Esophagus muscularis mucosa (tissue), 4 donors: ENCODE data around the gene MX2. TPM values are rescaled to one million over a fixed set of nuclear protein-coding genes. Genes with fewer than 3 reads are reported as not detected.
"Not testable (repeated sequence)": the region's sequence is repeated elsewhere in the genome, so short reads cannot be mapped to it uniquely, and the experiment has no call there.

ENCODE experiments used
- DNase-seq: peaks from one replicate; pipeline ENCODE4 v3.0.0-alpha.2; 2017; ENCODE audit errors: extremely low spot score
- H3K27ac ChIP-seq, 4 donors: fragments of 200-600 bp; sonication (generic); replicated peaks in 1 of 4; 1 replicate in 3 of 4; 2 replicates in 1 of 4; pipeline ENCODE4 v1.5.1; 2016 to 2019; ENCODE audit warnings: mild to moderate bottlenecking in 1 of 4
- H3K27me3 ChIP-seq, 4 donors: fragments of 200-600 bp; sonication (generic); one replicate each; pipeline versions ENCODE4 v1.5.1 to v1.6.0; 2016 to 2019
- H3K36me3 ChIP-seq, 4 donors: fragments of 200-600 bp; sonication (generic); one replicate each; pipeline ENCODE4 v1.5.1; 2016 to 2019
- H3K4me1 ChIP-seq, 4 donors: fragments of 200-600 bp; sonication (generic); one replicate each; pipeline ENCODE4 v1.5.1; 2016 to 2019
- H3K4me3 ChIP-seq, 4 donors: fragments of 200-600 bp; sonication (generic); 1 replicate in 2 of 4; 2 replicates in 2 of 4; pipeline ENCODE4 v1.5.1; 2016 to 2019; ENCODE audit warnings: mild to moderate bottlenecking in 4 of 4, moderate library complexity in 1 of 4
- H3K9me3 ChIP-seq, 4 donors: fragments of 200-600 bp; sonication (generic); 1 replicate in 3 of 4; 2 replicates in 1 of 4; pipeline ENCODE4 v1.5.1; 2016 to 2019
- EP300 ChIP-seq: sonication (generic); formaldehyde crosslinking; IDR thresholded peaks from one replicate; pipeline ENCODE4 v1.6.1; 2017; ENCODE audit warnings: antibody characterized with exemption
- POLR2A ChIP-seq: fragments of 450-650 bp; IDR thresholded peaks from one replicate; pipeline ENCODE4 v1.6.1; 2017; ENCODE audit warnings: antibody characterized with exemption, moderate library complexity, mild to moderate bottlenecking, low read depth
- POLR2AphosphoS5 ChIP-seq, 2 donors: sonication (generic); formaldehyde crosslinking; IDR thresholded peaks; one replicate each; pipeline ENCODE4 v1.6.1; 2017; ENCODE audit warnings: antibody characterized with exemption in 2 of 2
- WGBS: methylation state at CpG from one replicate; pipeline ENCODE4 v1.1.5; 2018; 5-methylcytosine and 5-hydroxymethylcytosine counted together
- intact Hi-C: fragments of 100-400 bp; cut with DNase I; formaldehyde crosslinking; loops from one replicate; pipeline ENCODE4 v1.15.1; 2023
- total RNA-seq, 4 donors: library from RNA; depleted of rRNA; stranded (reverse); fragments of >200 nt; gene quantifications; one replicate each; pipeline versions ENCODE4 v1.1.0 to v1.2.1, GENCODE V29; 2016
- TF ChIP-seq, protein P1 (sequence below), 3 experiments: fragments of 200-600 bp in 2 of 3; fragments of 450-650 bp in 1 of 3; sonication (generic) in 2 of 3; IDR thresholded peaks; one replicate each; pipeline ENCODE4 v1.5.1; 2017 to 2019; ENCODE audit warnings: antibody characterized with exemption in 3 of 3, mild to moderate bottlenecking in 2 of 3, moderate library complexity in 1 of 3

Gene MX2
- total RNA-seq, 4 donors from 2014 or later, result 5.4 to 19.7 (median 7.0) TPM

DNA sequence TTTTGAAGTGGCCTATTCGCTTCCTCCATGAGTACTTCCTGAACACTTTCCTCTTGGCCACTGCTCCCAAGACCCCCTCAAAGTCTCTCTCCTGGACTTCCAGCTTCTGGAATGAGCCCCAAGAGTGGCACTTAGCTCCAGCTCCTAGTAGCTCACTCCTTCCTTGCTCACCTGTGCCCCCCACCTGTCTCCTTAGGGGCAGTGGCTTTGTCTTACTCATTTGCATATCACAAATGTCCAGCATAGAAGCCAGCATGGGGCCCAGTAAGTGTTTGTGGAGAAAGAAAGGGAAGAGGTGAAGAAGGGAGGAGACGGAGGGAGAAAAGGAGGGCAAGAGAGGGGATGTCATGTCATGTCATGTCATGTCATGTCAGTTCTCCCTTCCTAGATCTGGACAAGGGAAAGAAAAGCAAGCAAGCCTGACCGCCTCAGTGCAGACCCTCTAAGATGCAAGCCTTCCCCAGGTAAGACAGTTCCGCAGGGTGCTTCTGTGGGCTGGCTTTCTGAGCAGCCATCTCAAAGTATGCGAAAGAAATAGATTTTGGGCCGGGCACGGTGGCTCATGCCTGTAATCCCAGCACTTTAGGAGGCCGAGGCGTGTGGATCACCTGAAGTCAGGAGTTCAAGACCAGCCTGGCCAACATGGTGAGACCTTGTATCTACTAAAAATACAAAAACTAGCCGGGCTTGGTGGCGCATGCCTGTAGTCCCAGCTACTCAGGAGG lies 57.3 kb downstream of the MX2 start:
- intact Hi-C loops, result no loop called here
- TF ChIP-seq POLR2AphosphoS5 (IDR thresholded peaks at IDR 0.05) (no peak), POLR2A (no peak), EP300 (no peak)
- TF ChIP-seq, protein P1, sequence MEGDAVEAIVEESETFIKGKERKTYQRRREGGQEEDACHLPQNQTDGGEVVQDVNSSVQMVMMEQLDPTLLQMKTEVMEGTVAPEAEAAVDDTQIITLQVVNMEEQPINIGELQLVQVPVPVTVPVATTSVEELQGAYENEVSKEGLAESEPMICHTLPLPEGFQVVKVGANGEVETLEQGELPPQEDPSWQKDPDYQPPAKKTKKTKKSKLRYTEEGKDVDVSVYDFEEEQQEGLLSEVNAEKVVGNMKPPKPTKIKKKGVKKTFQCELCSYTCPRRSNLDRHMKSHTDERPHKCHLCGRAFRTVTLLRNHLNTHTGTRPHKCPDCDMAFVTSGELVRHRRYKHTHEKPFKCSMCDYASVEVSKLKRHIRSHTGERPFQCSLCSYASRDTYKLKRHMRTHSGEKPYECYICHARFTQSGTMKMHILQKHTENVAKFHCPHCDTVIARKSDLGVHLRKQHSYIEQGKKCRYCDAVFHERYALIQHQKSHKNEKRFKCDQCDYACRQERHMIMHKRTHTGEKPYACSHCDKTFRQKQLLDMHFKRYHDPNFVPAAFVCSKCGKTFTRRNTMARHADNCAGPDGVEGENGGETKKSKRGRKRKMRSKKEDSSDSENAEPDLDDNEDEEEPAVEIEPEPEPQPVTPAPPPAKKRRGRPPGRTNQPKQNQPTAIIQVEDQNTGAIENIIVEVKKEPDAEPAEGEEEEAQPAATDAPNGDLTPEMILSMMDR (IDR thresholded peaks at IDR 0.05), result no peak
- Histone ChIP-seq H3K27ac (peak overlapping the region; percentile 79 to 89 (median 85)), H3K4me1 (peaks cover 5 to 26% (median 21%) of the 10 kb centered on the region in 4 donors), H3K4me3 (no peak overlapping the region), H3K27me3 (no peaks in the 10 kb centered on the region), H3K36me3 (no peaks in the 10 kb centered on the region), H3K9me3 (no peaks in the 10 kb centered on the region)
- WGBS, result 91% methylated on average over 11 of the region's 11 CpGs
- DNase-seq, result no peak

DNA sequence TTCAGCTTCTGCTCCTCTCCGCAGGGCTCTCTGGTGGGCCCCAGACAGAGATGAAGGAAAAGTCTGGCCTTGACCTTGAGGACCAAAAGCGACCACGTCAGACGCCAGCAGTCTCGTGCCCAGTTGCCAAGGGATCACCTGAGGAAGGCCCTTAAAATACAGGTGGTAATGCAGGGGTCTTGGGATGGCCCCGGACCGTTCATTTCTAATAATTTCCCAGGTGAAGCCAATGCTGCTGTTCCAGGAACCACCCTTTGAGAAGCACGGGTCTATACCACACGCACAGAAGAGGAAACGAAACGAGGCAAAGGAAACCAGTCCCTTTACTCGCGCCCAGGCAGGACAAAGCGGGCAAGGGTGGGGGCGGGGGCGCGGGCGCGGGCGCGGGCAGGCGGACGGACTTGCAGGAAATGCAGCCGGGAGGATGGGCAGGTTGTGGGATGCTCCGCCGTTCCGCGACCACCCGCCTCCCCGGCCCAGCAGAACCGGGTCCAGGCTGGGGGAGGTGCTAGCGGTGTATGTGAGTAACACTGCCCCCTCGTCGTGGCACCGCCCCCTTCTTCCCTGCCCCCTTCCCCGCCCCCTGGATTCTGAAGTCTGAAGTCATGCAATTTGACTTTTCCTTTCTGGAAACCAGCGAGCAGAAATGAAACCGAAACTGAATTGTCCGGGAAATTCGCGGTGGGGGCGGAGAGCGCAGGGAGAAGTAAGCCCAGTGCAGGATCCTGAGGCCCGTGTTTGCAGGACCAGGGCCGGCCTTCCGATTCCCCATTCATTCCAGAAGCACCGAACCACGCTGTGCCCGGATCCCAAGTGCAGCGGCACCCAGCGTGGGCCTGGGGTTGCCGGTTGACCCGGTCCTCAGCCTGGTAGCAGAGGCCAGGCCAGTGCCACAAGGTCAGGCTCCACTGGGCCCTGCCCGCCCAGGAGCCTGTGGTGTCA lies 58.4 kb downstream of the MX2 start:
- 9% methylated on average over 37 of the region's 54 CpGs for WGBS
- DNase-seq, result peak; percentile 97
- H3K36me3 ChIP-seq, result no peaks in the 10 kb centered on the region
- peaks cover 5 to 26% (median 21%) of the 10 kb centered on the region in 4 donors for H3K4me1 ChIP-seq
- H3K9me3 ChIP-seq, result no peaks in the 10 kb centered on the region
- H3K27ac ChIP-seq, result peak overlapping the region; percentile 79 to 89 (median 85)
- intact Hi-C loops, result no loop called here
- no peaks in the 10 kb centered on the region for H3K27me3 ChIP-seq
- TF ChIP-seq, protein P1 (IDR thresholded peaks at IDR 0.05), result no peak
- TF ChIP-seq POLR2A, result peak; percentile 33
- no peak for TF ChIP-seq EP300
- peak; percentile 58 to 62 for TF ChIP-seq POLR2AphosphoS5 (IDR thresholded peaks at IDR 0.05)
- peak overlapping the region; percentile 66 to 88 (median 74) for H3K4me3 ChIP-seq

DNA sequence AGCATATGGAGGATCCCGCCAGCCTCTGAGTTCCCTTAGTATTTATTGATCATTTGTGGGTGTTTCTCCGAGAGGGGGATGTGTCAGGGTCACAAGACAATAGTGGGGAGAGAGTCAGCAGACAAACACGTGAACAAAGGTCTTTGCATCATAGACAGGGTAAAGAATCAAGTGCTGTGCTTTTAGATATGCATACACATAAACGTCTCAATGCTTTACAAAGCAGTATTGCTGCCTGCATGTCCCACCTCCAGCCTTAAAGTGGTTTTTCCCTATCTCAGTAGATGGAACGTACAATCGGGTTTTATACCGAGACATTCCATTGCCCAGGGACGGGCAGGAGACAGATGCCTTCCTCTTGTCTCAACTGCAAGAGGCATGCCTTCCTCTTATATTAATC lies 59.2 kb downstream of the MX2 start:
- intact Hi-C loops, H3K36me3 ChIP-seq, DNase-seq, H3K9me3 ChIP-seq, H3K27me3 ChIP-seq: not testable (repeated sequence)
- peak overlapping the region; percentile 79 to 89 (median 85) for H3K27ac ChIP-seq
- 39% methylated on average over 8 of the region's 8 CpGs for WGBS
- H3K4me1 ChIP-seq, result peaks cover 9 to 32% (median 27%) of the 10 kb centered on the region in 4 donors
- H3K4me3 ChIP-seq, result peak overlapping the region; percentile 66 to 88 (median 74)

DNA sequence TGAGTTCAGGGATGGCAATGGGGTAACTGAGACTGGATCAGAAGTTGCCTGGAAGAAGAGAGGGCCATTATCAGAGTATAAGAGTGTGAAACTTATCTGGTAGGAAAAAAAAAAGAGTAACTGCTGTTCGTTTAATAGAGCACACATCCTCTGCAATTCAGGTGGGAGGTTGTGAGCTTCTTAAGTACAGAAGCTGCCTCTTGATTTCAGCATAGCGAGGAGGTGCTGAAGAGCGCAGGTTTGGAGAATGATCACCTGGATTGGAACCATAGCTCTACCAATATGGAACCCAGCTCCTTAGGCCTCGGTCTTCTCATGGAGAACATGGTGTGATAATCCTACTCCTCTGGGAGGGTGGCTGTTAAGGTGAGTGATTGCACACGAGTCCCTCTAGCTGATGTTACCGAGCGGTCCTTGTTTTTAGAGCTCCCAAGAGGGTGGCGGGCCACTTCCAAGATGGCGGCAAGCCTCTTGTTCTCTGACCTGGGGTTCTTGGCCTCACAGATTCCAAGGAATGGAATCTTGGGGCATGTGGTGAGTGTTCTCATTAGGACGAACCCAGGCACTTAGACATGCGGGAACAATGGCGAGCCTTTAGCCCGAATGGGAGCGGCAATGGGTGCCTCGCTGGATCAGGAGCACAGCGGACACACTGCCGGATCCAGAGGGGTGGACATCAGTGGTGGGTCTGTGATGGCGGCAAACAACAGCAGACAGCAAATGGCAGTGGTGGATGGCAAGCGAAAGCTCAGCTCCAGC lies 60.9 kb downstream of the MX2 start:
- intact Hi-C loops, result no loop called here
- no peaks in the 10 kb centered on the region for H3K27me3 ChIP-seq
- peaks cover 9 to 46% (median 39%) of the 10 kb centered on the region in 4 donors for H3K4me1 ChIP-seq
- peaks cover 0 to 2% (median 0%) of the 10 kb centered on the region in 4 donors for H3K36me3 ChIP-seq
- no peak overlapping the region for H3K27ac ChIP-seq
- 93% methylated on average over 14 of the region's 19 CpGs for WGBS
- DNase-seq, result no peak
- H3K9me3 ChIP-seq, result no peaks in the 10 kb centered on the region
- TF ChIP-seq, protein P1 (IDR thresholded peaks at IDR 0.05), result no peak
- no peak for TF ChIP-seq POLR2AphosphoS5 (IDR thresholded peaks at IDR 0.05)
- no peak for TF ChIP-seq EP300
- no peak for TF ChIP-seq POLR2A
- H3K4me3 ChIP-seq, result no peak overlapping the region

DNA sequence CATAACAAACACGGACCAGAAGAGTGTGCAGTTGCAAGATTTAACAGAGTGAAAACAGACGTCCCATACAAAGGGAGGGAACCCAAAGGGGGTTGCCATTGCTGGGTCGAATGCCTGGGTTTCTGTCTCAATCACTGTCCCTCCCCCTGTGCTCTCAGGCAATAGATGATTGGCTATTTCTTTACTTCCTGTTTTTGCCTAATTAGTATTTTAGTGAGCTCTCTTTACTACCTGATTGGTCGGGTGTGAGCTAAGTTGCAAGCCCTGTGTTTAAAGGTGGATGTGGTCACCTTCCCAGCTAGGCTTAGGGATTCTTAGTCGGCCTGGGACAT lies 61.4 kb downstream of the MX2 start:
- WGBS, result 83% methylated on average over 5 of the region's 5 CpGs
- H3K27me3 ChIP-seq, H3K9me3 ChIP-seq, H3K4me3 ChIP-seq, intact Hi-C loops, DNase-seq, H3K27ac ChIP-seq, H3K36me3 ChIP-seq: not testable (repeated sequence)
- H3K4me1 ChIP-seq, result peaks cover 9 to 47% (median 41%) of the 10 kb centered on the region in 4 donors
